GM18517 (cell line): ENCODE measurements around the gene CFAP97D2.
"Not testable (repeated sequence)": the region's sequence is repeated elsewhere in the genome, so short reads cannot be mapped to it uniquely, and the experiment has no call there.

Source experiments
- ATAC-seq: cut with Tn5 transposase; IDR thresholded peaks from one replicate; pipeline ENCODE4 v1.9.1; 2021; ENCODE audit warnings: mild to moderate bottlenecking, moderate library complexity; ENCODE audit not compliant: unreplicated experiment

The CFAP97D2 gene

DNA sequence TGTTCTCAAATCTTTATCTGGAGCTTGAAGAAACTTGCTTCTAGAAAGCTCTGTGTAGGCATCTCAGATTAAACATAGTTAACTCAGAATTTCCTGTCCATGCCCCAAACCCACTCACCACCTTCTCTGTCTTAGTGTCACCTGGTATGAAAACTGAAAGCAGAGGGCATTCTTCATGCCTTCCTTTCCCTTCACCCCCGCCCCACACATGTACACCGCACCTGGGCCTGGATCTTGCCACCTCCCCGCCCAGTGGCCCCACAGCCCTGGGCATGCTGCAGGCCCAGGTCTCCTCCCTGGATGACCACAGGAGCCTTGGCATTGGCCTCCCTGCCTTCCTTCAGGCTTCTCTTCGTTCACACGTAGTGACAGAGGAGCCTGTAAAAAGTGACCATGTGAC, 15.8 kb downstream of the CFAP97D2 start:
- no peak for ATAC-seq

DNA sequence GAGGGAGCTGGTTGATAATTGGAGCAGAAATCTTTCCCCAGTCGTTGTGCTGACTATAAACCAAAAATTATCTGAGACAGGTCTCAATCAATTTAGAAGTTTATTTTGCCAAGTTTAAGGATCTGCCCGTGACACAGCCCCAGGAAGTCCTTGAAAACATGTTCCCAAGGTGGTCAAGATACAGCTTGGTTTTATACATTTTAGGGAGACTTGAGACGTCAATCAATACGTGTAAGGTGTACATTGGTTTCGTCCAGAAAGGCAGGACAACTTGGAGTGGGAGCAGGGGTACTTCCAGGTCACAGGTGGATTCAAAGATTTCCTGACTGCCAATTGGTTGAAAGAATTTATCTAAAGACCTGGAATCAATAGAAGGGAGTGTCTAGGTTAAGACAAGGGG, 17.6 kb downstream of the CFAP97D2 start:
- ATAC-seq, result no peak

DNA sequence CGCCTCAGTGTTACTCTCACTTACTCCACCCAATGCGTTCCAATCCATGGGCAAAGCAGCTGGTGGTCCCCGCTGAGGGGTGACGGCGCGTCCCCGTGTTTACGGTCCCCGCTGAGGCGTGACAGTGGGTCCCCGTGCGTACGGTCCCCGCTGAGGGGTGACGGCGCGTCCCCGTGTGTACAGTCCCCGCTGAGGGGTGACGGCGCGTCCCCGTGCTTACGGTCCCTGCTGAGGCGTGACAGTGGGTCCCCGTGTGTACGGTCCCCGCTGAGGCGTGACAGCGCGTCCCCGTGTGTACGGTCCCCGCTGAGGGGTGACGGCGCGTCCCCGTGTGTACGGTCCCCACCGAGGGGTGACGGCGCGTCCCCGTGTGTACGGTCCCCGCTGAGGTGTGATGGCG, 19.5 kb downstream of the CFAP97D2 start:
- no peak for ATAC-seq

DNA sequence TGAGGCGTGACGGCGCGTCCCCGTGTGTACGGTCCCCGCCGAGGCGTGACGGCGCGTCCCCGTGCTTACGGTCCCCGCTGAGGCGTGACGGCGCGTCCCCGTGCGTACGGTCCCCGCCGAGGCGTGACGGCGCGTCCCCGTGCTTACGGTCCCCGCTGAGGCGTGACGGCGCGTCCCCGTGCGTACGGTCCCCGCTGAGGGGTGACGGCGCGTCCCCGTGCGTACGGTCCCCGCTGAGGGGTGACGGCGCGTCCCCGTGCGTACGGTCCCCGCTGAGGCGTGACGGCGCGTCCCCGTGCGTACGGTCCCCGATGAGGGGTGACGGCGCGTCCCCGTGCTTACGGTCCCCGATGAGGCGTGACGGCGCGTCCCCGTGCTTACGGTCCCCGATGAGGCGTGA, 20.5 kb downstream of the CFAP97D2 start:
- ATAC-seq, result not testable (repeated sequence)

DNA sequence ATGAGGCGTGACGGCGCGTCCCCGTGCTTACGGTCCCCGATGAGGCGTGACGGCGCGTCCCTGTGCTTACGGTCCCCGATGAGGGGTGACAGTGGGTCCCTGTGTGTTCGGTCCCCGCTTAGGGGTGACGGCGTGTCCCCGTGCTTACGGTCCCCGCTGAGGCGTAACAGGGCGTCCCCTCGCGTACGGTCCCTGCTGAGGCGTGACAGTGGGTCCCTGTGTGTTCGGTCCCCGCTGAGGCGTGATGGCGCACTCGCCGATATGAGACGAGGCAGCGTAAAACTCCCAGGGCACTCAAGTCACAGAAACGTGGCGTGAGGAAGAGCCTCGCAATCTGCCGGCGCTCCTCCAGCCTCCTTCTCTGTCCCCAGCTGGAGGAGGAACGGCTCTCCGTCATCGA, 20.9 kb downstream of the CFAP97D2 start:
- ATAC-seq, result no peak

DNA sequence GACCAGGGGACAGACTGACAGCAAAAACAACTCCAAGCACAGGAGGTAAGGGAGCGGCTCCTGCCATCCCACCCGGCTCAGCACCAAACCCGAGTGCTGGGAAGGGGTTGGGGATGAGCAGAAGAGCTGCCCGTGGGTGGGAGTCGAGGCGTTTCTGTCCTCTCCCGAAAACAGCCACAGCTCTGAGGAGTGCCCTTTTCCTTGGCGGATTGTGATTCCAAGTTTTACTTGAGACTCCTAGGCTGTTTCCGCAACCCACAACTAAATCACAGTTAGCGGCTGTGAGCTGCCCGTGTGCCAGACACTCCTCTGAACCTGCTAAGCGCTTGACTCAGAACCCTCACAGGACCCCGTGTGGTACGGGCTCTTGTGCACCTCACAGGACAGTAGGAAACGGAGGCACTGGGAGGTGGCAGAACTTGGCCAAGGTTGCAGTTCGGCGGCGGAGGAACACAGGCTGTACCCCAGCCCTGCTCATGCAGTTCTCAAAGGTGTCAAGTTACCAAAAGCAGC, 21.4 kb downstream of the CFAP97D2 start:
- ATAC-seq, result no peak

DNA sequence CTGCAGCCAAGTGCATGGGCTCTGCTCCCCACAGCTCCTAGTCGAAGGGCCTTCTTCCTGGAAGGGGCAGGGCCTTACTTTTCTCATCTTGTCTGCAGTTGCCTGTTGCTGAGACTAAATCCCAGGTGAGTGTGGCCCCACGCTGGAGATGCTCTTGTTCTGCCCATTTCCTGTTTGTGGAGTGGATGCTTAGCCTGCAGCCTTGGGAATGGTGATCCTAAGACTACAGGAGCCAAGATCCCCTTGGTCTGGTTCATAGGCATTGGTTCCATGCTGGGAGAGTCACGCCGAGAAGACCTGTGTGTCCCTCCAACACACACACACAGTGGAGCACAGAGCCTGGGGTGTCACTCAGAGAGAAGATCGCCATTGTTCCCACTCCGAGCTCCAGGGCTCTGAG, 23.5 kb downstream of the CFAP97D2 start:
- ATAC-seq, result no peak

DNA sequence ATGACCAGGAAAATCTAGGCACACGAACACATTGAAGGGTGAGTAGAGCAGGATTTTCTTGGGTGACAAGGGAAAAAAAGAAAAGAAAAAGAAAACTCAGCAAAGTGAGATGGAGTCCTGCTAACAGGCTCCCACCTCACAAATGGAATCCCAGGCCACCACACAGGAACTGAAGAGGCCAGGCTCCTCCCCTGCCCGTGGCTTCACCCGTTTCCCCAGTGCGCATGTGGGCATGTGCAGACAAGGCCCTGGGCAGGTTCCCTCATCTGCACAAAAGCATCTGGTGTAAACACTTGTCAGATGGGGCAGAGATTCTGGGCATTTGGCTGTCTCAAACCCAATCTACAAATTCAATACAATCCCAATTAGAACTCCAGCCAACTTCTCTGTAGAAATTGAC, 24.5 kb downstream of the CFAP97D2 start:
- no peak for ATAC-seq

DNA sequence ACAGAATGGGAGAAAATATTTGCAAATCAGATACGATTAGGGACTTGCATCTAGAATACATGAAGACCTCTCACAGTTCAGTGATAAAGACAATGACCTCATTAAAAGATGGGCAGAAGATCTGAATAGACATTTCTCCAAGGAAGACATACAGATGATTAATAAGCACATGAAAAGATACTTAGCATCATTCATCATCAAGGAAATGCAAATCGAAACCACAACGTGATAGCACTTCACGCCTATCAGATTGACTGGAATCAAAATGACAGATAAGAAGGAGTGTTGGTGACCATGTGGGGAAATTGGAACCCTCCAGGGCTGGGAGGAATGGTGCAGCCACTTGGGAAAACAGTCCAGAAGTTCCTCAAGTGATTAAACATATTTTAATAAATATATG, 25.8 kb downstream of the CFAP97D2 start:
- no peak for ATAC-seq

DNA sequence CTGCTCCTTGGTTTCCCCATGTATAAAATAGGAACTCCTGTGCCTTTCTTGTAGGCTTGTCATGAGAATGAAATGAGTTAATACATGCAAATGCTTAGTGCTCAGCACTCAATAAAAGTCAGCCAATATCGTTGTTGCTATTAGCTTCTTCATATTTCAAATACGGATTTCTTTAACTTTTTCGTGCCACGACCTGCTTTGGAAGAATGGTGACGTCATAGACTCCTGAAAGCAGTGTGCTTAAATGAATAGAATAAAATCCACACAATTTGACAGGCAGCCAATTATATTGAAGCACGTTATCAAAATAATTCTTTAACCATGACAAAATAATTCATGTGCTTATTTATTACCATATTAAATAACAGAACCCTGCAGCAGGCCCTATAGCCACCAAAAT, 29.1 kb downstream of the CFAP97D2 start:
- no peak for ATAC-seq

DNA sequence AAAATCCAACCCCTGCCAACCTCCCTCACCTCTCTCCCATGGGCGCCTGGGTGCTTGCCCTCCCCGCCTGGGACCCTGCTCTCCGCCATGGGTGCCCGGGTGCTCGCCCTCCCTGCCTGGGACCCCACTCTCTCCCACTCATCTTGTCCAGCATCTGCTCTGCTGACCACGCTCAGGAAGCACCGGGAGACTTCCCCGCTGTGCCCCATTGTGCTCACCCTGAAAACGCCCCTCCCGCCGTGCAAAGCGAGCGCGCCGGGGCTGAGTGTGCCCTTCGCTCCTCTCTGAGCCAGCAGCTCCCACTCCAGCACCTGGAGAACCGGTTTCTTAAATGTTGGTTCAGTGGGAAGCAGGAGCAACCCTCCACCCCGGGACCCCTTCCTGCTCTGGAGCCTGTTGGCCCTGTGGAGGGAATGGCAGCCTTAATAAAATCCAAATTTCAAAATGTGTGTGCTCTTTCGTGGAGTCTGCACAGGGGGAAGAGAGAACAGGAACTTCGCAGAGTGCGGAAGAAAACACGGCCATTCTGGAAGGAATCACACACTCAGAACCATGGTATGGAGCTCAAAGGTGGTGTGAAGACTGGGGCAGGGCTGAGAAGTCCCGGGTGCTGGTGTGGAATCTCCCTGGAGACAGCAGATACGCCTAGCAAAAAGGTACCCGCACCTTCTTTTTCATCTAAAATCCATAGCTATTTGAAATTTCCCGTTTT, 32.5 kb downstream of the CFAP97D2 start:
- ATAC-seq, result no peak

DNA sequence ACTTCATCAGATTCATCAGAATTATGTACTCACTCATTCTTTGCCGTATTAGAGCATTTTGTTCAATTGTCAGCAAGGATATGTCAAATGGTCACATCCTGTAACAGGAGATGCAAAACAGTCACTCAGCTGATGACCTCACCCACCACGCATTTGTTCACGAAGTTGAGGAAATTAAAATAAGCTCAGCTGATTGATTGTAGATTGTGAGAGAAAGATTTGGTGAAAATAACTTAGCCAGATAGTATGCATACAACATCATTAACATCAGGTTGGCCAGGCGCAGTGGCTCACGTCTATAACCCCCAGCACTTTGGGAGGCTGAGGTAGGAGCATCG, 33.1 kb downstream of the CFAP97D2 start:
- ATAC-seq, result no peak

DNA sequence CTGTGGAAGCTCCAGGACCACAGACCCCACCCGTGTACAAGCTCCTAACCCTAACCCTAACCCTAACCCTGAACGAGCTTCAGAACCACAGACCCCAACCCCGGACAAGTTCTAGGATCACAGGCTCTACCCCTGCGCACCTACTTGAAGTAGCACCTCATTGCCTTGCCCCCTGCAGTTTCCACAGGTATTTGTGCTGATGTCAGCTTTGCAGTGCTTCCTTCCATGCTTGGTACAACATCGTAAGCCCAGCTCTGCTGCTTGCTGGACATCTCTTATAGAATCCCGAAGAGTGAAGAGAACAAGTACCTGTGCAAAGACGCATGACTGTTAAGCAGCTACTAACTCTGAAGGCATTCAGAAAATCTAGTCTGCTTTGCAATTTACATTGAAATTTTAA, 34.9 kb downstream of the CFAP97D2 start:
- no peak for ATAC-seq

DNA sequence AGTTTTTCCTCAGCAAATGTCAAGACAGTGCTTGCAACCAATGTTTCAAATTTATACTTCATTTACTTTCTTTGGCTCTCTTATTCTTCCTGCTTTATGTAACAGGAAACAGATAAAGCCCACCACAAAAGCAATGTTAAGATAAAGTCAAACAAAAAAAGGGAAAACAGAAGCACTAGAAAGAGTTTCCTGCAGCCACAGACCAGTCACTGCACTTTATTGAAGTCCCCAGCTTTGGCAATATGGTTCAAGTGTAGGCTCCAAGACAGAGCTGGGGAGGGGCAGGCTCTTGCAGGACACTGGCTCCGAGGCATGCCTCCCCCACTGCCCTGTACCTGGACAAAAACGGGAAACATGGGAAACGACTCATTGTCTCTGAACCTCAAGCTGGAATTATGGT, 40.3 kb downstream of the CFAP97D2 start:
- no peak for ATAC-seq

DNA sequence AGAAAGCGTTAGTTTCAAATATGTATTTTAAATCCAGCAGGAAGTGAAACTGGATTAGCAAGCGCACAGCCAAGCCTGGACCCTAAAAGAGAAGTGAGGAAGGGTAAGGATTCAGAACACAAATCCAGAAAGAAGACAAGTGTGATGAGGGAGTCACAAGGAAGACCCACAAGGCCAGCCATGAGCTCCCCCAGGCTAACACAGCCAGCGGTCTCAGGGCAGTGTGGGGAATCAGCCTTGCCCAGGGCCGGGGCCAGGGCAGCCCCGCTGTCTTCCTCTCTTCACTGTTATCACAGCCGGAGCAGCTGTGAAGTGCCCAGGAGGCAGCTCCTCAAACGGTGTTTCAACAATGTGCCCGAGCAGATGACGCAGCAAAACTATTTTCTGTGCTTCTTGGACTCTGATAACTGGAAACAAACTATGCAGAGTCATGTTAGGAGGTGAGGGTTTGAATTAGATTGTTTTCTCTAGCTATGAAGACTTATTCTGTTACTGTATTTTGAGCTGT, 43.5 kb downstream of the CFAP97D2 start:
- ATAC-seq, result no peak

DNA sequence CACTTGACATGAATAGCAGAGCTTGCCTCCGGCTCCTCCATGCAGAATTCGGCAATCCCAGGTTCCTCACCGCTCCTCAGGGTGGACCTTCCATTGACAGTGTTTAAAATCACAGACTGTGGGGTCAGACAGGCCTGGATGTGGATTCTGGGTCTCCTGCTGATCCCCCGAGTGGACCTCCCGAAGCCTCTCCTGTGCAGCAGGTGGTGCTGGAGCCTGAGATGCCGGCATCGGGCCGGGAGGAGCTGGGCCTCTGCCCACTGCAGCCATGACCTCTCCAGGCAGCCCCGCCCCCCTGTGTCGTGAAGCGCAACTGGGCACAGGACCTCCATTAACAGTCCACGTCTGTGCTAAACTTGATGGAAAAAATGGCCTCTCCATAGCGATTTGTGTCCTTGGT, 45.1 kb downstream of the CFAP97D2 start:
- ATAC-seq, result no peak

DNA sequence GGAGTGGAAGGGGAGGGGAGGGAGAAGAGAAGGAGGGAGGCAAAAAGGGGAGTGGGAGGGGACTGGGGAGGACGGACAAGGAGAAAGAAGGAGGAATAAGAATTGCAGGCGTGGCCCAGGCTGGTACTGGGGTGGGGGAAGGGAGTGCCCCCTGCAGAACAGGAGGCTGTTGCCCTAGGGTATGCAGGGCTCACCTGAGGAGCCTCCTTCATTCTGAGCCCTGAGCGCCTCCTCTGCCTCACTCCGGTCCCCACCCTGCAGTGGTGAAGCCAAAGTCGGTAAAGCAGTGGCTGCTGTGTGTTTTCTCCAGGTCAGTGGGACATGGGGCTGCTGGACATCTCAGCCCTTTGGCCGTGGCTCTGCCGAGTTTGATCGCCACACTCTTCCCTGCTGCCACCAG, 46.6 kb downstream of the CFAP97D2 start:
- no peak for ATAC-seq

DNA sequence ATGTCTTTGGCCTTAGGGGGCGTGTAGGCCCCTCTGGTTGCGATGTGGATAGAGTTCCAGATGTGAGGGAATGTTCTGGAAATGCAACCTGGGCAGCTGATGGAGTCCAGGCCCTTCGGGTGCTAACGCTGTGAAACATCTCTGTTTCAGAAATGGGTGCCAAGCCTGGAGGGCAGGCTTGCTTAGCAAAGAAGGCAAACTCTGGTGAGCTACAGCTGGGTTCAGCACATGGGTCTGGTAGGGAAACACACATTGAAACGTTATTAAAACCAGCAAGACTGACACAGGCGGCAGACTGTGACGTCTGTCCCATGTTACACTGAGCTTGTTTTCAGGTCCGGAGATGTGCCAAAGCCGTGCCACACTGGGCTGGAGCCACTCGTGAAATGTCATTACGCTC, 47.0 kb downstream of the CFAP97D2 start:
- ATAC-seq, result no peak

DNA sequence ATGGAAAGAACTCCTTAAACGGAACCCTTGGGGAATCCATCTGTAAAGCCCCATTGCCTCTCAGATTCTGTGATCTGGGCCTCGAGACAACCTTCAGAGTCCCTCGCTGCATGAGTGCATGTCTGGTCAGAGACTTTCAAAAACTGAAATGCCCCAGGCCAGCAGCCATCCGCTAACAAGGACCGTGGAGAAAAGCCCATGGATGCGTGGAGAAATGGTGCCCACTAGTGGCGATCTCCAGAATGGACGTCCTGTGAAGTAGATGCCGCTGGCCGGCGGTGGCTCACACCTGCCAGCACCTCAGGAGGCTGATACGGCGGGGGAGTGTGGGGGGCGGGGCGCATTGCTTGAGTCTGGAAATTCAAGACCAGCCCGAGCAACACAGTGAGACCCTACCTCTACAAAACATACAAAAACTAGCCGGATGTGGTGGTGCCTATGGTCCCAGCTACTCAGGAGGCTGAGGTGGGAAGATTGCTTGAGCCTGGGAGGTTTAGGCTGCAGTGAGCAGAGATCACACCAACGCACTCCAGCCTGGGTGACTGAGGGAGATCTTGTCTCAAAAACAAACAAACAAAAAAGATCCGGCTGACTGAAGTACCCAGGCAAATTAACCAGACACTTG, 47.8 kb downstream of the CFAP97D2 start:
- ATAC-seq, result peak; percentile 86

DNA sequence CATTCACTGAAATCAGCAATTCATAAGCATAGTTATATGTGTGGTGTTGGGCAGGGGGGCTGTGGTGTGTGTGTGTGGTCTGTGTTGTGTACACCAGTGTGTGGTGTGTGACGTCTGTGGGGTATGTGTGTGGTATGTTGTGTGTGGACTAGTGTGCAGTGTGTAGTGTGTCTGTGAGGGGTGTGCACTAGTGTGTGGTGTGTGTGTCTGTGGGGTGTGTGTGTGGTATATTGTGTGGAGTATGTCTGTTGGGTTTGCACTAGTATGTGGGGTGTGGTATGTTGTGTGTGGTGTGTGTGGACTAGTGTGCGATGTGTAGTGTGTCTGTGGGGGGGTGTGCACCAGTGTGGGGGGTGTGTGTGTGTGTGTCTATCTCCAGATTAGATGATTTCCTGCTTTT, 48.5 kb downstream of the CFAP97D2 start:
- ATAC-seq, result no peak

DNA sequence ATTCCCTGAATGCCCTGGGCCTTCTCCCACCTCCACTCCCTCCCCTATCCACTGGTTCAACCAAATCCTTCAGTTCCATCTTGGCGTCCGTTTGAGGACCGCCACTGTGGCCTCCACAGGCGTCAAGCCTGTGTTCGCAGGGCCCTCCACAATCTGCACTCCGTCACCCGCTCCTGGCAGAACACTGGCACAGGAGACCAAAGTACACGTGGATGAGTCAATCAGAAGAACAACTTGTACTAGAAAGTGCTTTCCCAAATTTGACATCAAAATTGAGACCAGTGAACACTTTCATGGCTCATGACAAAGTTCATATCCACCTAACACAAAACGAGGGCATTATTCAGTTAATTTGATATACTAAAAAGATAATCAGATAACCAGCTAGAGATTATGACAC, 49.1 kb downstream of the CFAP97D2 start:
- ATAC-seq, result no peak

DNA sequence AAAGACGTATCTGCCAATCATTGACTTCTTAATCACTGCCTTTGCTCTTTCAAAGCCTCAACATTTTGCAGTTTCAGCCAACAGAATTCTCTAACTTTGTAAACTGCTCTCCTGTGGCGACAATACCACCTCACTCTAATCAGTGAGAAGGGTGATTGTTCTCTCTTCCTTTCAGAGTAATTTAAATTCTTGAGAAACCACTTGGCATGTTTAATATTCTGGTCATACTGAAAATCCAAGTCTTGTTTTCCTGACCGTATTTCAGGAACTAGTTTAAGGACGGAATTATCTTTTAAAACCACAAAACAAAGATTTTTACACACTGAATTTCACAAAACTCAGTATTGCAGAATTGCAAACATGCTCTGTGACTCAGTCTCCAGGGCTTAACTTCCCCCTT, 50.4 kb downstream of the CFAP97D2 start:
- ATAC-seq, result no peak

DNA sequence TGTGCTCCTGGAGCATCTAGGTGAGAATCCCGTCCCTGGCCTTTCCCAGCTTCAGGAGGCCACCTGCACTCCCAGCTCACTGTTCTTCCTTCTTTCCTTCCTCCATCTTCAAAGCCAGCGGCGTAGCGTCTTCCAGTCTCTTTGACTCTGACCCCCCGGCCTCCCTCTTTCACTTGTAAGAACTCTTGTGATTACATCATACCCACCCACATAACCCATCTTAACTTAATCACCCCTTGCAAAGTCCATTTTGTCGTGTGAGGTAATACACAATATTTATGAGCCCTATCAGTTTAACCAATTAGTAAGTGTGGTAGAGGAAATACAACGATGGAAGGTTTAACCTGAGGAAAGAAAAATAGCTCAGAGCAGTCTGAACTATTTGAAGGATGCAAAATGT, 51.1 kb downstream of the CFAP97D2 start:
- ATAC-seq, result no peak
